CD4-positive, CD25-positive, alpha-beta regulatory T cell (primary cell): ENCODE measurements around the gene OR4K5. TPM values are rescaled to one million over a fixed set of nuclear protein-coding genes. Genes with fewer than 3 reads are reported as not detected.

Experiments
- ATAC-seq, 2 donors: fragments of 150-1000 bp; cut with Tn5 transposase; one replicate each; pipeline ENCODE4 v1.10.0; 2021; ENCODE audit warnings: low read depth in 2 of 2, moderate number of reproducible peaks in 2 of 2, moderate library complexity in 1 of 2
- DNase-seq, 3 donors: peaks; one replicate each; pipeline versions ENCODE4 v3.0.0 to v3.0.0-alpha.2; 2012 to 2022; ENCODE audit warnings: mixed read lengths in 1 of 3
- H3K27ac ChIP-seq: one replicate; pipeline ENCODE4 v1.7.0; 2013; ENCODE audit warnings: mild to moderate bottlenecking, low read length; ENCODE audit not compliant: insufficient read depth, poor library complexity, severe bottlenecking
- H3K27me3 ChIP-seq: one replicate; pipeline ENCODE4 v1.7.0; 2013; ENCODE audit warnings: low read length; ENCODE audit not compliant: control insufficient read depth, insufficient read depth
- H3K36me3 ChIP-seq: one replicate; pipeline ENCODE4 v1.7.0; 2013; ENCODE audit warnings: mild to moderate bottlenecking, low read length, moderate library complexity; ENCODE audit not compliant: control insufficient read depth, insufficient read depth
- H3K4me1 ChIP-seq: 2 replicates; pipeline ENCODE4 v1.7.0; 2013; ENCODE audit warnings: mild to moderate bottlenecking, low read length; ENCODE audit not compliant: insufficient read depth, control insufficient read depth, poor library complexity, severe bottlenecking
- H3K4me3 ChIP-seq: one replicate; pipeline ENCODE4 v1.7.0; 2013; ENCODE audit warnings: low read depth, mild to moderate bottlenecking, low read length, moderate library complexity
- H3K9me3 ChIP-seq, 2 experiments: 1 replicate in 1 of 2; 2 replicates in 1 of 2; pipeline ENCODE4 v1.7.0; 2013; ENCODE audit warnings: low read length in 2 of 2, mild to moderate bottlenecking in 1 of 2, moderate library complexity in 1 of 2; ENCODE audit not compliant: control insufficient read depth in 2 of 2
- H3K27ac Mint-ChIP-seq, 3 donors: one replicate each; pipeline ENCODE4 v1.8.0; 2020 to 2022; ENCODE audit warnings: mild to moderate bottlenecking in 3 of 3, mixed read lengths in 3 of 3, moderate library complexity in 2 of 3
- H3K27me3 Mint-ChIP-seq: one replicate; pipeline ENCODE4 v1.8.0; 2022; ENCODE audit warnings: mild to moderate bottlenecking, mixed read lengths
- H3K36me3 Mint-ChIP-seq: one replicate; pipeline ENCODE4 v1.8.0; 2020; ENCODE audit warnings: mixed read lengths
- H3K4me1 Mint-ChIP-seq, 4 donors: one replicate each; pipeline ENCODE4 v1.8.0; 2020 to 2022; ENCODE audit warnings: mixed read lengths in 4 of 4, mild to moderate bottlenecking in 1 of 4
- H3K4me3 Mint-ChIP-seq, 4 donors: one replicate each; pipeline ENCODE4 v1.8.0; 2020 to 2022; ENCODE audit warnings: mild to moderate bottlenecking in 4 of 4, mixed read lengths in 4 of 4, moderate library complexity in 3 of 4
- H3K9me3 Mint-ChIP-seq, 7 donors: one replicate each; pipeline ENCODE4 v1.8.0; 2020 to 2022; ENCODE audit warnings: mixed read lengths in 7 of 7, mild to moderate bottlenecking in 3 of 7, moderate library complexity in 2 of 7
- polyA plus RNA-seq, 4 donors: library from polyadenylated mRNA; unstranded; fragments of 300-500 nt; fragmentation: Illumina TruSeq; gene quantifications; one replicate each; pipeline ENCODE4 v1.2.3, GENCODE V29; 2021
- total RNA-seq: library from RNA; stranded (reverse); gene quantifications from one replicate; pipeline ENCODE4 v1.2.3, GENCODE V29; 2022

OR4K5 gene, protein sequence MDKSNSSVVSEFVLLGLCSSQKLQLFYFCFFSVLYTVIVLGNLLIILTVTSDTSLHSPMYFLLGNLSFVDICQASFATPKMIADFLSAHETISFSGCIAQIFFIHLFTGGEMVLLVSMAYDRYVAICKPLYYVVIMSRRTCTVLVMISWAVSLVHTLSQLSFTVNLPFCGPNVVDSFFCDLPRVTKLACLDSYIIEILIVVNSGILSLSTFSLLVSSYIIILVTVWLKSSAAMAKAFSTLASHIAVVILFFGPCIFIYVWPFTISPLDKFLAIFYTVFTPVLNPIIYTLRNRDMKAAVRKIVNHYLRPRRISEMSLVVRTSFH
- total RNA-seq = not detected
- polyA plus RNA-seq = not detected

DNA sequence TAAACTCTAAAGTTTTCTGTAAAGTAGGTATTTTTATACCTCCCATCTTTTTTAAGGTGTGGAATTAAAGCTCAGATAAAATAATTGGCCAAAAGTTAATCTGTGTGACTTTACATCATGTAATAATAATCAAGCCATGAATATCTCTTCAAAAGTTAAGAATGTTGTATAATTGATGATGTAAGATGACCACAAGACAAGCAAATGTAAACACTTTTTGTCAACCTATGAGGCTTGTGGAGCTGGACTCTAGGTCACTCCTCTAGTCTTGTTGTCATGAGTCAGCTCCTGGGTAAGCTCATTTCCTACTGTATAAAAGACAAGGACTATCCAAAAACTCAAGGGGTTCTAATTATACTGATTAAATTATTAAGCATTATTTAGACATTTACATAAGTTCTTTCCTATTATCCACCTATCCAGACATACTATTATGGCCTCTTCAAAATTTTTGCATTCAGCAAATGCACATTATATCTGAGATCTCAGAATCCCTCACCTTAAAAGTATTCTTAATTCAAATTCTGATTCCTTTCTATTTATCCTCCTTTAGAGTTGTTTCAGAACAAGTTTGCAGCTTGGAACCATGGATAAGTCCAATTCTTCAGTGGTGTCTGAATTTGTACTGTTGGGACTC lies at the start of gene OR4K5:
OR4K5 (plus strand) TSS at position 587 of the 637 bp plus-strand sequence; CDS start at position 587, 0 bp downstream.
- no peaks in the 10 kb centered on the region for H3K27me3 ChIP-seq
- H3K4me1 Mint-ChIP-seq = no peaks in the 10 kb centered on the region
- H3K9me3 ChIP-seq = no peaks in the 10 kb centered on the region
- H3K27ac Mint-ChIP-seq = no peak within 1 kb of the TSS
- no peaks in the 10 kb centered on the region for H3K36me3 ChIP-seq
- peaks cover 0 to 3% (median 0%) of the 10 kb centered on the region in 7 donors for H3K9me3 Mint-ChIP-seq
- H3K36me3 Mint-ChIP-seq = no peaks in the 10 kb centered on the region
- no peak within 1 kb of the TSS for H3K4me3 ChIP-seq
- no peak within 1 kb of the TSS for H3K27ac ChIP-seq
- H3K4me1 ChIP-seq = no peaks in the 10 kb centered on the region
- no peak within 1 kb of the TSS for H3K4me3 Mint-ChIP-seq
- H3K27me3 Mint-ChIP-seq = no peaks in the 10 kb centered on the region
- no peak for DNase-seq
- no peak for ATAC-seq

DNA sequence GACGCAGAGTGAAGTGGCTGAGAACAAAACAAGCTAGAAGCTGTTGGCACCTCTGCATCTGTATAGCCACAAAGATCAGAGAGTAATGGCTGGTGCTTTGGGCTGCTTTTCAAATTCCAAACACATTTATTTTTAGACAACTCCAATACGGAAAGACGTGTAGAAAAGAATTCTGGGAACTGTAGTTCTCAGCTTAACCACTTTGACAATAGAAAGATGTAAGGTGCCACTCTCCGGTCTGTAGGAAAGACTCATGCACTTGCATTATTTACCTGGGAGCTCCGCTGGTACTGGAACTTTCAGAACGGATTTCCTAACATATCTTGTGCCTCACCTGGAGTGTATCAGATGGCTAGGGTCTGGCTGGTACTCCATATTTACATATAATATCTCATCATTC lies 47.2 kb upstream of the OR4K5 start:
- DNase-seq (no peak), ATAC-seq (no peak)
- no peaks in the 10 kb centered on the region for H3K36me3 ChIP-seq
- Mint-ChIP-seq H3K4me1 (peaks cover 0 to 2% (median 0%) of the 10 kb centered on the region in 4 donors), H3K36me3 (no peaks in the 10 kb centered on the region), H3K4me3 (no peak overlapping the region), H3K9me3 (no peaks in the 10 kb centered on the region), H3K27ac (no peak overlapping the region), H3K27me3 (no peaks in the 10 kb centered on the region)
- no peak overlapping the region for H3K4me3 ChIP-seq
- H3K27me3 ChIP-seq = no peaks in the 10 kb centered on the region
- no peaks in the 10 kb centered on the region for H3K4me1 ChIP-seq
- H3K27ac ChIP-seq = no peak overlapping the region
- peaks cover 0 to 2% of the 10 kb centered on the region in 2 experiments for H3K9me3 ChIP-seq

DNA sequence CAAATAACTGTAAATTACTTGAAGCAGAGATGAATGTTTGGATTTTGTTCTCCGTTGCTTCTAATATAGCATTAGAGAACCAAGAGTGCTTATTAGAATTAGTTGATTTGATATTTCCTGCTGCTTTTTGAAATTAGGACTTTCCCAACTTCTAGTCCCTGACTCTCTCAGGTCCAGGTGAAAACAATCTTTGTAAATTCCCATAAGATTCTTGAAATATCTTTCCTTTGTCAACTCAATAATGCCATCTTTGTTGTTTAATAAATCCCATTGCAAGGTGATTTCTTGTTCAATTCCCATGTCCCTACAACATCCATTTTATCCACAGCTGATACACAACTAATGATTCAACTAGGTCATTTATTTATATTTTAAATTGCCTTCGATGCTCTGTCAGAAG lies 45.6 kb upstream of the OR4K5 start, which contains the start of gene OR4K2:
OR4K2 (plus strand) TSS at position 301 of the 400 bp plus-strand sequence. CDS start 1,126 bp downstream, outside the sequence.
- H3K4me1 Mint-ChIP-seq = peaks cover 0 to 2% (median 0%) of the 10 kb centered on the region in 4 donors
- Histone ChIP-seq H3K36me3 (no peaks in the 10 kb centered on the region), H3K4me1 (no peaks in the 10 kb centered on the region), H3K27ac (no peak within 1 kb of the TSS), H3K4me3 (no peak within 1 kb of the TSS), H3K9me3 (peaks cover 0 to 2% of the 10 kb centered on the region in 2 experiments), H3K27me3 (no peaks in the 10 kb centered on the region)
- no peak for ATAC-seq
- no peak for DNase-seq
- H3K4me3 Mint-ChIP-seq = no peak within 1 kb of the TSS
- no peaks in the 10 kb centered on the region for H3K27me3 Mint-ChIP-seq
- H3K36me3 Mint-ChIP-seq = no peaks in the 10 kb centered on the region
- no peak within 1 kb of the TSS for H3K27ac Mint-ChIP-seq
- H3K9me3 Mint-ChIP-seq = no peaks in the 10 kb centered on the region

DNA sequence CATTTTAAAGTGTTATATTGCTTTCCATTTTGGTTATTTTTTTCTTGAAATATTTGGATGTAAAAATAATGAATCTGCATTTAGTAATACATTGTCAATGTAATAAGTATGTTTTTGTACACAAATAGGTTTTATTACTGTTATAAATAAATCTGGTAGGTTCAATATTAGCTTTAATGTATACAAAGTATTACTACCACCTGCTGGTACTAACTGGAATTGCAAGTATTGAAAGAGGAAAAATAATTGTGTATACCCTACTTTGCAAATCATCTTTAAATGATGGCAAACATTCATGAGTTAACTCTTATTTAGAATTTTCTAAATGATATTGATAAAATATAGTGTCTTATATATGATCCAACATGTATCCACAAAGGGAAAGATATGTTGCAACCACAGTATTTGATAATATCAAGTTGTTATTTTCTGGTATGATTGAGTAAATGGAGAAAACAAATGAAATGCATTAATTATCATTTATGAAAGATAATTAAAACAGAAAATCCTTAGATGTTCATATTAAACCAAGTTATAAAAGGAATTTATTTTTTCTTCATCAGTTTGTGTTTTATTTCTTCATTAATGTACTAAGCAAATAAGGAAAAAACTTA lies 42.3 kb upstream of the OR4K5 start:
- ATAC-seq (no peak), DNase-seq (peak in 1 of 3 donors; percentile 39)
- Mint-ChIP-seq H3K4me1 (peaks cover 0 to 2% (median 0%) of the 10 kb centered on the region in 4 donors), H3K27ac (no peak overlapping the region), H3K36me3 (no peaks in the 10 kb centered on the region), H3K9me3 (no peaks in the 10 kb centered on the region), H3K4me3 (no peak overlapping the region), H3K27me3 (no peaks in the 10 kb centered on the region)
- no peak overlapping the region for H3K27ac ChIP-seq
- no peaks in the 10 kb centered on the region for H3K4me1 ChIP-seq
- H3K36me3 ChIP-seq = no peaks in the 10 kb centered on the region
- no peak overlapping the region for H3K4me3 ChIP-seq
- H3K9me3 ChIP-seq = peaks cover 0 to 2% of the 10 kb centered on the region in 2 experiments
- H3K27me3 ChIP-seq = no peaks in the 10 kb centered on the region

DNA sequence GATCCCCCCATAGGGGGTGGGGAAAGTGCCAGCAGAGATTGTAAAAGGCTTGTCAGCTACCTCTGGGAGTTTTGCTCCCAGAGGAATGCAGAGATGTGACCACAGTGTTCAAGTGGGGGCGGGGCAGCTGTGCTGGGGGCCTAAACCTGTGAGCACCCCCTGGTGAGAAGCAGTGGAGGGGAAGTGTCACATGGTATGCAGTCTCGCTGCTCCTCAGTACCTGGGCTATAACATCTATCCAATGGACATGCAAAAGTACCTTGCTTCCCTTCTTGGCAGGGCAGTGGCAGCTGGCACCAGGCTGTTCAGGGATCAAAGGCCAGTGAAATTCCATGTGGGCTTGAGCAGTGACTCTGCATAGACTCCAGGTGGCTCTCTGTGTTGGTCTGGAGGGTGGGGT lies 25.1 kb upstream of the OR4K5 start:
- peaks cover 3% of the 10 kb centered on the region for H3K27me3 Mint-ChIP-seq
- no peak for ATAC-seq
- no peak overlapping the region for H3K27ac Mint-ChIP-seq
- Histone ChIP-seq H3K27ac (no peak overlapping the region), H3K36me3 (no peaks in the 10 kb centered on the region), H3K27me3 (no peaks in the 10 kb centered on the region), H3K4me1 (no peaks in the 10 kb centered on the region), H3K9me3 (peaks cover 23 to 64% of the 10 kb centered on the region in 2 experiments), H3K4me3 (no peak overlapping the region)
- H3K4me3 Mint-ChIP-seq = no peak overlapping the region
- peaks cover 4 to 63% (median 15%) of the 10 kb centered on the region in 7 donors for H3K9me3 Mint-ChIP-seq
- no peaks in the 10 kb centered on the region for H3K36me3 Mint-ChIP-seq
- H3K4me1 Mint-ChIP-seq = no peaks in the 10 kb centered on the region
- no peak for DNase-seq

DNA sequence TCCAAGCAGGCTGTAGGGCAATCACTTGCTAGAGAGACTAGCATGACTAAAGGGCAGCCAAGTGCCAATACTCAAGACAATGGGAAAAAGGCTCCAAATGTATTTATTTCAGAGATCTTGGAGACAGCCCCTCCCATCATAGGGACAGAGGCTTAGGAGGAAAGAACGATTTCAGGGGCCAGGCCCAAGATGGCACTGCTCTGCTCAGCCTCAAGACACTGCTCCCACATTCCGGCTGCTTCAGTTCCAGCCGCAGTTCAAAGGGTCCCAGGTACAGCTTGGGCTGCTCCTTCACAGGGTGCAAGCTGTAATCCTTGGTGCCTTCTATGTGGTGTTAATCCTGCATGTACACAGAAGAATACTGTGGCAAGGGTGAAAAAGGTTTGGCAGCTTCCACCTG lies 19.4 kb upstream of the OR4K5 start:
- Mint-ChIP-seq H3K27ac (no peak overlapping the region), H3K4me3 (no peak overlapping the region), H3K4me1 (no peaks in the 10 kb centered on the region), H3K36me3 (no peaks in the 10 kb centered on the region), H3K9me3 (peaks cover 3 to 50% (median 17%) of the 10 kb centered on the region in 7 donors), H3K27me3 (no peaks in the 10 kb centered on the region)
- DNase-seq (no peak), ATAC-seq (no peak)
- Histone ChIP-seq H3K4me1 (no peaks in the 10 kb centered on the region), H3K36me3 (no peaks in the 10 kb centered on the region), H3K4me3 (no peak overlapping the region), H3K27ac (no peak overlapping the region), H3K9me3 (peaks cover 9 to 13% of the 10 kb centered on the region in 2 experiments), H3K27me3 (no peaks in the 10 kb centered on the region)

DNA sequence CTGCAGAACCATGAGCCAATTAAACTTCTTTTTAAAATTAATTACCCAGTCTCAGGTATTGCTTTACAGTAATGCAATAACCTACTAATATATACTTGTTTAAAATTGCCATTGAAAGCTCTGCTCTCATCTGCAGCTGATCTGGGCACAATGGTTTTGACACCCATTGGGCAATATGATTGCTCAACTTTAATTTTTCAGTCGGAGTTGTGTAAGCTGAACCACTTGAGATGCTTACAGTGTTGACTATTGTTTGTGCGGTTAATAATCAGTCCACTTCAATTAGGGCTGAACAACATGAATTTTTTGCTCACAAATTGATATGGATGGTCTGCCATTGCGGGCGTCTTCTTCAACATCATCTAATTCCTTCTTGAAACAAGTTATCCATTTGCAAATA lies 18.0 kb upstream of the OR4K5 start:
- no peaks in the 10 kb centered on the region for H3K27me3 ChIP-seq
- DNase-seq (no peak), ATAC-seq (no peak)
- Mint-ChIP-seq H3K27ac (no peak overlapping the region), H3K36me3 (no peaks in the 10 kb centered on the region), H3K4me3 (no peak overlapping the region), H3K27me3 (no peaks in the 10 kb centered on the region), H3K9me3 (peaks cover 3 to 38% (median 7%) of the 10 kb centered on the region in 7 donors), H3K4me1 (no peaks in the 10 kb centered on the region)
- no peak overlapping the region for H3K4me3 ChIP-seq
- no peaks in the 10 kb centered on the region for H3K4me1 ChIP-seq
- H3K36me3 ChIP-seq = no peaks in the 10 kb centered on the region
- H3K9me3 ChIP-seq = peaks cover 0 to 2% of the 10 kb centered on the region in 2 experiments
- no peak overlapping the region for H3K27ac ChIP-seq
